Ovary (tissue), 9 donors: ENCODE data around the gene TPST2. TPM values are rescaled to one million over a fixed set of nuclear protein-coding genes. Genes with fewer than 3 reads are reported as not detected.

Experiments
- DNase-seq, 5 donors: peaks; one replicate each; pipeline ENCODE4 v3.0.0-alpha.2; 2019 to 2020
- H3K27ac ChIP-seq, 2 donors: fragments of 200-600 bp; one replicate each; pipeline versions ENCODE4 v1.5.1 to v1.8.0; 2019 to 2022
- H3K27me3 ChIP-seq: fragments of 200-600 bp; one replicate; pipeline ENCODE4 v1.8.0; 2022
- H3K36me3 ChIP-seq: fragments of 200-600 bp; sonication (generic); one replicate; pipeline ENCODE4 v1.5.1; 2019
- H3K4me1 ChIP-seq: one replicate; pipeline ENCODE4 v1.8.1; 2013; ENCODE audit warnings: mild to moderate bottlenecking, moderate library complexity; ENCODE audit not compliant: insufficient read depth
- H3K4me3 ChIP-seq: fragments of 200-600 bp; sonication (generic); one replicate; pipeline ENCODE4 v1.5.1; 2017
- H3K9me3 ChIP-seq, 2 donors: fragments of 200-600 bp in 1 of 2; sonication (generic) in 1 of 2; one replicate each; pipeline versions ENCODE4 v1.5.1 to v1.8.1; 2013 to 2019; ENCODE audit warnings: mild to moderate bottlenecking in 1 of 2, moderate library complexity in 1 of 2
- CTCF ChIP-seq, 3 donors: fragments of 450-650 bp in 2 of 3; fragments of 200-600 bp in 1 of 3; IDR thresholded peaks; one replicate each; pipeline versions ENCODE4 v1.5.1 to v1.8.0; 2016 to 2022; ENCODE audit warnings: antibody characterized with exemption in 3 of 3, mild to moderate bottlenecking in 1 of 3
- EP300 ChIP-seq: sonication (generic); formaldehyde crosslinking; IDR thresholded peaks from one replicate; pipeline ENCODE4 v1.6.1; 2017; ENCODE audit warnings: antibody characterized with exemption
- POLR2A ChIP-seq: fragments of 450-650 bp; IDR thresholded peaks from one replicate; pipeline ENCODE4 v1.6.1; 2017; ENCODE audit warnings: antibody characterized with exemption, mild to moderate bottlenecking, moderate library complexity
- WGBS, 3 donors: extraction: QIAGEN DNeasy Blood & Tissue Kit in 1 of 3; methylation state at CpG; one replicate each; pipeline versions ENCODE4 v1.1.5 to v1.1.7; 2013 to 2017; 5-methylcytosine and 5-hydroxymethylcytosine counted together
- intact Hi-C, 4 donors: fragments of 100-400 bp; cut with DNase I; formaldehyde crosslinking; loops; one replicate each; pipeline versions ENCODE4 v1.11.0 to v1.15.1; 2022 to 2023
- polyA plus RNA-seq, 2 donors: library from polyadenylated mRNA; stranded (reverse); fragments of 200-250 nt in 1 of 2; fragments of 350-450 nt in 1 of 2; fragmentation: Illumina TruSeq in 1 of 2; extraction: RNeasy Lipid Tissue Mini Kit (QIAGEN cat#74804) in 1 of 2; gene quantifications; one replicate each; pipeline ENCODE4 v1.2.3, GENCODE V29; 2013 to 2014
- total RNA-seq, 7 donors: library from RNA; depleted of rRNA in 2 of 7; stranded (reverse); fragments of >200 nt in 2 of 7; fragmentation: NEBNext Ultra II Directional in 3 of 7; extraction: Animal tissue kit (Norgen Biotek cat#: 25700) in 3 of 7; gene quantifications; one replicate each; pipeline versions ENCODE4 v1.1.0 to v1.2.4, GENCODE V29; 2016 to 2023
- donor health status: DM: no; HTN: no; CAD: no; lungs with moderate emphysema.
- donor health status: DM: no; HTN: no; CAD: no.
- donor health status: Bipolar disorder and iron deficiency.
- donor health status: DM: yes; HTN: yes; CAD: no.
- donor health status: DM: no; HTN: no; CAD: no.
- donor health status: DM: yes; HTN: yes; CAD: no.

TPST2 gene
- total and polyA plus RNA-seq, 9 donors, result 10.5 to 28.5 (median 15.0) TPM

DNA sequence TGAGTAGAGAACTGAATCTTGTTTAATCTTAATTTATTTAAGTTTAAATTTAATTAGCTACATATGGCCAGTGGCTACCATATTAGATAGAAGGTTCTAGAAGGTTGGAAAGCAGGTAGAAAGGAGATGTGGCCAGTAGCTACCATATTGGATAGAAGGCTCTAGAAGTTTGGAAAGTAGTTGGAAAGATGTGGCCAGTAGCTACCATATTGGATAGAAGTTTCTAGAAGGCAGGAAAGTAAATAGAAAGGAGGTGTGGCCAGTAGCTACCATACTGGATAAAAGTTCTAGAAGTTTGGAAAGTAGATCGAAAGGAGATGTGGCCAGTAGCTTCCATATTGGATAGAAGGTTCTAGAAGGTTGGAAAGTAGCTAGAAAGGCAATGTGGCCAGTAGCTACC is 34.1 kb upstream of the TPST2 start:
- H3K27me3 ChIP-seq, result no peaks in the 10 kb centered on the region
- H3K36me3 ChIP-seq, result no peaks in the 10 kb centered on the region
- H3K4me1 ChIP-seq, result no peaks in the 10 kb centered on the region
- H3K4me3 ChIP-seq, result no peak overlapping the region
- intact Hi-C loops, result no loop called here
- H3K27ac ChIP-seq, result no peak overlapping the region
- no peak for TF ChIP-seq EP300
- no peak for TF ChIP-seq CTCF (IDR thresholded peaks at IDR 0.05)
- no peak for TF ChIP-seq POLR2A
- no peak for DNase-seq
- 84 to 96% (median 92%) methylated on average over 1 of the region's 1 CpG for WGBS, 3 donors
- H3K9me3 ChIP-seq, result no peaks in the 10 kb centered on the region

DNA sequence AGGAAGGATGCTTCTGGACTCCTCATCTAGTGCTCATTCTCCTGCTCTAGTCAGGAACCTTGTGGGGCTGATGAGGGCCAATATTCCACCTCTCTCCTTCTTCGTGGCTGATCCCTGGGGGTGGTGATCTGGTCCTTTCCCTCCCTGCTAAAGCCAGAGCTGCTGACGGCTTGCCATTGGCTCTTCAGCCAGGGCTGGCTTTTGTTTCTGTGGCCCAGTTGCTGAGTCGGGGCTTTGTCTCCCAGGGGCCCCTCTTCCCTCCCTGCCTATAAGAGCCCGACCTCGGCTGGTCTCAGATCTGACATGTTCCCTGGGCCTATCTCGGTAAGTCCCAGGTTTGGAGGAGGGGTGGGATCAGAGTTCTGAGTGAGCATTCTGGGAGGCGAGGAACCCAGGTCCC is 31.7 kb upstream of the TPST2 start, which contains the start of gene CRYBA4:
CRYBA4 (plus strand) TSS at position 301 of the 400 bp plus-strand sequence. CDS start 634 bp downstream, outside the sequence.
- intact Hi-C loops, result no loop called here
- DNase-seq, result no peak
- Histone ChIP-seq H3K4me3 (no peak within 1 kb of the TSS), H3K27me3 (no peaks in the 10 kb centered on the region), H3K4me1 (no peaks in the 10 kb centered on the region), H3K27ac (no peak within 1 kb of the TSS), H3K36me3 (no peaks in the 10 kb centered on the region), H3K9me3 (no peaks in the 10 kb centered on the region)
- no peak for TF ChIP-seq EP300
- TF ChIP-seq CTCF (IDR thresholded peaks at IDR 0.05), result no peak
- TF ChIP-seq POLR2A, result no peak
- 50 to 68% (median 66%) methylated on average over 7 of the region's 7 CpGs for WGBS, 3 donors

DNA sequence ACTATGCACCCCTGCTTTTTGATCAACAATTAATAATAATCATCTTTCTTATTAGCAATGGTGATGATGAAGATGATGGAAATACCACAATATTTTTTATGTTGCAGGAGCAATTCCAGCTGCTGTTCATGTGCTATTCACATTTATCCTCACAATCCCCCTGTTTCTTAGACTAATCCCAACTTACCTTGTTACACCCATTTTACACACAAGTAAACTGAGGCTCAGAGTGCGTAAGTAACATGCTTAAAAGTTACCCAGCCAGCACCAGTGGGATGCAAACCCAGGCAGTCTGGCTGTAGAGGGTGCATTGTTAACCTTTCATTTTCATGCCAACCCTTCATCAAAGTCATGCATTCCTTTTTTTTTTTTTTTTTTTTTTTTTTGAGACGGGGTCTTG is 30.3 kb upstream of the TPST2 start:
- no peak overlapping the region for H3K4me3 ChIP-seq
- H3K27me3 ChIP-seq, result no peaks in the 10 kb centered on the region
- no peaks in the 10 kb centered on the region for H3K9me3 ChIP-seq
- H3K36me3 ChIP-seq, result no peaks in the 10 kb centered on the region
- TF ChIP-seq CTCF (IDR thresholded peaks at IDR 0.05) (no peak), POLR2A (no peak), EP300 (no peak)
- no peak overlapping the region for H3K27ac ChIP-seq
- DNase-seq, result no peak
- 76 to 81% (median 78%) methylated on average over 2 of the region's 2 CpGs for WGBS, 3 donors
- intact Hi-C loops, result no loop called here
- H3K4me1 ChIP-seq, result no peaks in the 10 kb centered on the region

- TF ChIP-seq EP300 (no peak), CTCF (IDR thresholded peaks at IDR 0.05) (no peak), POLR2A (no peak)
- DNase-seq, result no peak
- Histone ChIP-seq H3K4me1 (no peaks in the 10 kb centered on the region), H3K27ac (no peak overlapping the region), H3K36me3 (no peaks in the 10 kb centered on the region), H3K27me3 (no peaks in the 10 kb centered on the region), H3K9me3 (no peaks in the 10 kb centered on the region), H3K4me3 (no peak overlapping the region)
- intact Hi-C loops, result no loop called here
- 32 to 39% (median 36%) methylated on average over 6 of the region's 6 CpGs for WGBS, 3 donors
These were observed 29.6 kb upstream of the TPST2 start for GRCh38 chr22:26619510-26619909.

GRCh38 chr22:26618455-26618854 is 28.5 kb upstream of the TPST2 start:
- intact Hi-C loops, result no loop called here
- Histone ChIP-seq H3K9me3 (no peaks in the 10 kb centered on the region), H3K27ac (no peak overlapping the region), H3K4me3 (no peak overlapping the region), H3K36me3 (no peaks in the 10 kb centered on the region), H3K27me3 (no peaks in the 10 kb centered on the region), H3K4me1 (no peaks in the 10 kb centered on the region)
- DNase-seq, result no peak
- TF ChIP-seq POLR2A (no peak), EP300 (no peak), CTCF (IDR thresholded peaks at IDR 0.05) (no peak)
- 76 to 86% (median 81%) methylated on average over 8 of the region's 8 CpGs for WGBS, 3 donors
